UCSD-AML1 (cell line): ENCODE data around the gene CERS6.
"Not testable (repeated sequence)": the region's sequence is repeated elsewhere in the genome, so short reads cannot be mapped to it uniquely, and the experiment has no call there.

ENCODE experiments used
- DNase-seq: peaks from one replicate; lab custom pipeline; 2025; ENCODE audit not compliant: unreplicated experiment; lab: John Stamatoyannopoulos, UW

The CERS6 gene

GRCh38 chr2:168496906-168497305, 40.8 kb downstream of the CERS6 start:
- no peak for DNase-seq

GRCh38 chr2:168499500-168499899, 43.4 kb downstream of the CERS6 start:
- DNase-seq: no peak

- no peak for DNase-seq
These were observed 44.4 kb downstream of the CERS6 start for GRCh38 chr2:168500516-168500915.

- no peak for DNase-seq
These were observed 45.5 kb downstream of the CERS6 start for GRCh38 chr2:168501466-168502065.

GRCh38 chr2:168502852-168503251, 46.8 kb downstream of the CERS6 start:
- DNase-seq: not testable (repeated sequence)

- no peak for DNase-seq
These were observed 47.8 kb downstream of the CERS6 start for GRCh38 chr2:168503901-168504300.

GRCh38 chr2:168504323-168504722, 48.3 kb downstream of the CERS6 start:
- DNase-seq: no peak

GRCh38 chr2:168510125-168510756, 54.2 kb downstream of the CERS6 start:
- no peak for DNase-seq

GRCh38 chr2:168514692-168515091, 58.6 kb downstream of the CERS6 start:
- no peak for DNase-seq

GRCh38 chr2:168515502-168515901, 59.4 kb downstream of the CERS6 start:
- no peak for DNase-seq

- no peak for DNase-seq
These were observed 61.7 kb downstream of the CERS6 start for GRCh38 chr2:168517816-168518215.

- no peak for DNase-seq
These were observed 62.5 kb downstream of the CERS6 start for GRCh38 chr2:168518555-168519066.

GRCh38 chr2:168519534-168520308, 63.6 kb downstream of the CERS6 start:
- DNase-seq: no peak

GRCh38 chr2:168521053-168521741, 65.1 kb downstream of the CERS6 start:
- no peak for DNase-seq

- DNase-seq: no peak
These were observed 66.4 kb downstream of the CERS6 start for GRCh38 chr2:168522446-168522845.

GRCh38 chr2:168524005-168524404, 67.9 kb downstream of the CERS6 start:
- DNase-seq: no peak

- DNase-seq: no peak
These were observed 68.9 kb downstream of the CERS6 start for GRCh38 chr2:168525020-168525419.

GRCh38 chr2:168525716-168526446, 69.8 kb downstream of the CERS6 start:
- no peak for DNase-seq

GRCh38 chr2:168526641-168527040, 70.6 kb downstream of the CERS6 start:
- no peak for DNase-seq

GRCh38 chr2:168528016-168528415, 71.9 kb downstream of the CERS6 start:
- DNase-seq: no peak

- no peak for DNase-seq
These were observed 72.4 kb downstream of the CERS6 start for GRCh38 chr2:168528469-168528868.
